22Rv1 (cell line): ENCODE measurements around the gene FAM3D.
"Not testable (repeated sequence)": the region's sequence is repeated elsewhere in the genome, so short reads cannot be mapped to it uniquely, and the experiment has no call there.

Source experiments
- H3K27ac ChIP-seq: fragments of 450-650 bp; 2 replicates; pipeline ENCODE4 v1.5.1; 2017
- ZFX ChIP-seq: fragments of 450-650 bp; IDR thresholded peaks from 2 replicates; pipeline ENCODE4 v1.6.1; 2017; ENCODE audit warnings: antibody characterized with exemption, borderline replicate concordance
- TF ChIP-seq, protein P1 (sequence below): fragments of 450-650 bp; IDR thresholded peaks from 2 replicates; pipeline ENCODE4 v1.5.1; 2017; ENCODE audit warnings: mild to moderate bottlenecking

Gene FAM3D

DNA sequence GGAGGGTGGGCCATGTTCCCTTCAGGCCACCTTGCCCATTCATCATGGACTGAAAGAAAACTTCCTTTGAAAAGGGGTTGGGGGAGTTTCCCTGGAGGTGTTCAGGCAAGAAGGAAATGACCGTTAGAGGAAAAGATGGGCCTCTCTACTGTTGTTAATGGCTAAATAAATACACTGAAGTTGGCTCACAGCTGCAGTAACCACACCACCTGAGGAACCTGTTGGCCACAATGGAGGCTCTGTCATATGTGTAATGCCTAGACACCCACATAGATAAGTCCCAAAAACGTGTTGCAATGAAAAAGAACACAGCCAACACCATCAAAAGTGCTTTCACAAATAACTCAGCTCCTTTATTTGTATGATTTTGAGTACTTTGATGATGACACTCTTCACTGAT, 38.2 kb upstream of the FAM3D start:
- TF ChIP-seq, protein P1, sequence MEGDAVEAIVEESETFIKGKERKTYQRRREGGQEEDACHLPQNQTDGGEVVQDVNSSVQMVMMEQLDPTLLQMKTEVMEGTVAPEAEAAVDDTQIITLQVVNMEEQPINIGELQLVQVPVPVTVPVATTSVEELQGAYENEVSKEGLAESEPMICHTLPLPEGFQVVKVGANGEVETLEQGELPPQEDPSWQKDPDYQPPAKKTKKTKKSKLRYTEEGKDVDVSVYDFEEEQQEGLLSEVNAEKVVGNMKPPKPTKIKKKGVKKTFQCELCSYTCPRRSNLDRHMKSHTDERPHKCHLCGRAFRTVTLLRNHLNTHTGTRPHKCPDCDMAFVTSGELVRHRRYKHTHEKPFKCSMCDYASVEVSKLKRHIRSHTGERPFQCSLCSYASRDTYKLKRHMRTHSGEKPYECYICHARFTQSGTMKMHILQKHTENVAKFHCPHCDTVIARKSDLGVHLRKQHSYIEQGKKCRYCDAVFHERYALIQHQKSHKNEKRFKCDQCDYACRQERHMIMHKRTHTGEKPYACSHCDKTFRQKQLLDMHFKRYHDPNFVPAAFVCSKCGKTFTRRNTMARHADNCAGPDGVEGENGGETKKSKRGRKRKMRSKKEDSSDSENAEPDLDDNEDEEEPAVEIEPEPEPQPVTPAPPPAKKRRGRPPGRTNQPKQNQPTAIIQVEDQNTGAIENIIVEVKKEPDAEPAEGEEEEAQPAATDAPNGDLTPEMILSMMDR = no peak
- no peak for TF ChIP-seq ZFX
- no peak overlapping the region for H3K27ac ChIP-seq

DNA sequence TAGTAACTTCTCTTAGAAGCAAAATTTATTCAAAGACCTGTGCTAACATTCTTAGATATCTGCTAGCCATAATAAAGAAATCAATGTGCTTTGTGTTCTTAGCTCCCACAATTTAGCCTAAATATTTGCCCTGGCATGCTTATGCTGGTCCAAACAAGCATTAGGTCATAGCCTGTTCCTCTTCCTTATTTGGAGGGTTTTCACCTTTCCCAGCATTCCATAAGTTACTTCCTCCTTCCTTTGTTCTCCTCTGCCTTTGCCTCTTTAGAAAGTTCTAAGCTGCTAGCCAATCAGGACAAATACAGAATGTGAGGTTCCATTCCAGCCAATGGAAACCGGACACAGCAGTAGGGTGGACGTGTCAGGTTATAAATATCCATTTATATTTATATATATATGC, 37.7 kb upstream of the FAM3D start:
- H3K27ac ChIP-seq = not testable (repeated sequence)

DNA sequence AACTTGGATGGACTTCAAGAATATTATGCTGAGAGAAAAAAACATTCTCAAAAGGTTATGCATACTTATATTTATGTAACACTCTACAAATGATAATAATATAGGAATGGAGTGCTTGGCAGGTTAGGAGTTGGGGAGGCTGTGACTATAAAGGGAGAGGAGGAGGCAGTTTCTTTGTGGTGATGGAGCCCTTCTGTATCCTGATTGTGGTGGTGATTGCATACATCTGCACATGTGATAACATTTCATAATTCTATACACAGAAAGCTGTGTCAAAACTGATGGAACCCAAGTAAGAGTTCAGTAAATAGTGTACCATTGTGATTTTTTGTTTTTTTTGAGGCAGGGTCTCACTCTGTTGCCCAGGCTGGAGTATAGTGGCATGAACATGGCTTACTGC, 31.7 kb upstream of the FAM3D start:
- no peak for TF ChIP-seq ZFX
- TF ChIP-seq, protein P1 = no peak
- H3K27ac ChIP-seq = no peak overlapping the region

DNA sequence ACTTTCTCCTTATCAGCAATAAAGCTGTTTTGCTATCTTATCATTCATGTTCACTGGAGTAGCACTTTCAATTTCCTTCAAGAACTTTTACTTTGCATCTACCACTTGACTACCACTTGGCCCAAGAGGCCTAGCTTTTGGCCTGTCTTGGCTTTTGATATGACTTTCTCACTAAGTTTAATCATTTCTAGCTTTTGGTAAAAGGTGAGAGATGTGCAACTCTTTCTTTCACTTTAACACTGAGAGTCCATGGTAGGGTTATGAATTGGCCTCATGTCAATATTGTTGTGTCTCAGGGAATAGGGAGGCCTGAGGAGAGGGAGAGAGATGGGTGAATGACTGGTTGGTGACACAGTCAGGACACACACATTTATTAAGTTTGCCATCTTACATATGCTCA, 31.0 kb upstream of the FAM3D start:
- TF ChIP-seq, protein P1 = no peak
- TF ChIP-seq ZFX = no peak
- H3K27ac ChIP-seq = no peak overlapping the region

DNA sequence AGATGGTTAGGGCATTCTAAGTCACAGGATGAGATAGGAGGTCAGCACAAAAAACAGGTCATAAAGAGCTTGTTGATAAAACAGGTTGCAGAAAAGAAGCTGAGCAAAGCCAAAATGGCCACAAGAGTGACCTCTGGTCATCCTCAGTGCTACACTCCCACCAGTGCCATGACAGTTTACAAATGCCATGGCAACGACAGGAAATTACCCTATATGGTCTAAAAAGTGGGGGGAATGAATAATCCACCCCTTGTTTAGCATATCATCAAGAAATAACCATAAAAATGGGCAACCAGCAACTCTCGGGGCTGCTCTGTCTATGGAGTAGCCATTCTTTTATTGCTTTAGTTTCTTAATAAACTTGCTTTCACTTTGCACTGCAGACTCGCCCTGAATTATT, 30.2 kb upstream of the FAM3D start:
- H3K27ac ChIP-seq = not testable (repeated sequence)

DNA sequence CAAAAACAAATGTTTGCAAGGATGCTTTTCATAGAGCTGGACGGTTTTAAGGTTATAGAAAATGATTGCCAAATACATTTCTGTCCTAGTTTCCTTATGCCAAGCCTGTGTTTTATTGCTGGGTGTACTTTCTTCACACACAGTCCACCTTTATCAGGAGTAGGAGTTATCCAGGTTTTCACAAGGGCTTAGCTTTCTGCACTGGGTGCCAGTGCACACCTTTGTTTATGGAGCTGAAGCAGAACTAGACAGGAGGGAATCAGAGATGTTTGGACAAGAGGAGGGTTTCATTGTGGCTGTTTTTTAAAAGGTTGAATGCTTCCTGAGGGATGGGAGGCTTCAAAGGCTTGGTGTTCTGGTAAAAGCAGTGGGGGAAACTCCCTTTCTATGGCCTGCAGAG, 29.5 kb upstream of the FAM3D start:
- TF ChIP-seq ZFX = no peak
- TF ChIP-seq, protein P1 = no peak
- H3K27ac ChIP-seq = no peak overlapping the region

DNA sequence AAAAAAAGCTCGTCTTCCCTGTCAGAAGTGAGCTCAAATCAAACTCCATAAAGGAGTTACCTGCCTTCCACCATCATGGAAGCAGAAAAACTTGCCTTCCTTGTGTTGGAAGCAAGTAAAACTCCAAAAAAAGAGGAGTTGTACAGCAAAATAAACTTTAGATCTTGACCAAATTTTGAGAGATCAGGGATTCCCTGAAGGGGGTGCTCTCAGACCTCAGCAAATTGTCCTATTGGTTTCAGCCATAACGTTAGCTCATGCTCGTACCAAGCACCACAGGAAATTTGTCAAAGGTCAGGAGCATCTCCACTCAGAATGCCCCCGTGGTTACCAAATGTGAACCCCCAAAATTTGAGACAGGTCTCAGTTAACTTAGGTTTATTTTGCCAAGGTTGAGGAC, 28.7 kb upstream of the FAM3D start:
- H3K27ac ChIP-seq = not testable (repeated sequence)

DNA sequence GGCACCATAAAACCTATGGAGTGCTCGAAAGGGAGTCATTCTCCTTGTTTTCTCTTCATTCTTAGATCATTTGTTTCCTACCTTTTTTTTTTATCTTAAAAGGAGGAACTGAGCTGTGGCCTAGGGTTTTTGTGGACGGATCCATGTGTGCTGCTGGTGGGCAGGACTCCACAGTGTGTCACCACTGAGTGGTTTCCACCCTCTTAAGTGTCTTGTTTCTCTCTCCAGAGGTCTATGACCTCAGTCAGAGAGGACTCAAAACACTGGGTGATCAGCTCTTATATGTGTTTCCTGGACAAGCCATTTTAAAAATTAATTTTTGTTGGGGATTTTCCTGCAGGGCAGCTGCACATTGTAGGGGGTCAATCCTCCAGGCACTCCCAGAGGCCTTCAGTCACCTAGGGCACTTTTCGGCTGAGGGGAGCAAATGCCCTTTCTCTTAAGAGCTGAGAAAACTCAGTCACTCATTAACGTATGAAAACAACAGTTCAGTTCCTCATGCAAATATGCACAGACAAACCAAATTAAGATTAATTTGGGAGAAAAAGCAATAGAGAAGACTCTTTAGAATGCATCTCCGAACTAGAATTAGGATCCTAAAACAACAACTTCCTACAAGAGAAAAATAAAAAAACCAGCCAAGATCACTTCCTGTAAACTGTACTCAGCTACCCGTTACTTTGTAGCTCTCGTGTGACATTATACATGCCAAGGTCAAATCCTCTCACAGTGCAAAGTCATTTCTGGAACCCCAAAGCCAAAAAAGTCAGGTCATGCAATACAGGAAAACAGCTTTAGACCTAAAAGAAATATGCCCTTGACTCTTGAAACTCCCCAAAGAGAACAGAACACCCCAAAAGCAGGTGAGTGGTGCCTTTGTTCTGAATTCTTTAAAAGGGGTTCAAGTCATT, 27.6 kb upstream of the FAM3D start:
- no peak for TF ChIP-seq ZFX
- TF ChIP-seq, protein P1 = no peak
- H3K27ac ChIP-seq = no peak overlapping the region

DNA sequence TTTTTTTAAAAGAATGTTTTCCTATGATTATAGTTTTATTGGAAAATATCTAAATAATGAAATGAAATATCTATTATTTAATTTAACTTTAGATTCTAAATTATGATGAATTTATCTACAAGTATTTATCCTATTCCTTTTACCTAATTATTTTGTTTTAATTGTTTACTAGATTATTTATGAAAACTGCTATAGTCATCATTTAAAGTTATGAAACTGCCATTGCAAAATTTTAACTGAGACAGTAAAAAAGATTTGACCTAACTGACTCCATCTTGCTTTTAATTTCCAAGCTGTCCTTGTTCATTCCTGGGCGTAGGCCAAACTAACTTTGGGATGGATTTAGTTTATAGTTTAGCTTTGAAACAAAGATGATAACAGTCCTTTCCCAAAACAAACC, 25.9 kb upstream of the FAM3D start:
- TF ChIP-seq ZFX = no peak
- TF ChIP-seq, protein P1 = no peak
- no peak overlapping the region for H3K27ac ChIP-seq
